OCI-LY1 (cell line): Measurements from ENCODE around the gene FAM131C.

ENCODE experiments used
- CTCF ChIP-seq: fragments of 200-600 bp; sonication (generic), shearing (Covaris generic); IDR thresholded peaks from 2 replicates; pipeline ENCODE4 v1.5.1; 2017; ENCODE audit warnings: mild to moderate bottlenecking, antibody characterized with exemption, low read length, moderate library complexity, mixed read lengths
- EZH2 ChIP-seq: fragments of 200-600 bp; sonication (generic), shearing (Covaris generic); IDR thresholded peaks from 2 replicates; pipeline ENCODE4 v1.8.0; 2017; ENCODE audit warnings: borderline replicate concordance, mixed run types, mild to moderate bottlenecking, antibody characterized with exemption, low read length, moderate library complexity, mixed read lengths

GRCh38 chr1:16014509-16015482, 58.7 kb downstream of the FAM131C start:
- TF ChIP-seq CTCF (no peak), EZH2 (no peak)
